ENCODE measurements around the gene SPRY4. TPM values are rescaled to one million over a fixed set of nuclear protein-coding genes. Genes with fewer than 3 reads are reported as not detected.

The SPRY4 gene
- total and polyA plus RNA-seq, 2 of the 8 experiments (the other 6 are each of a cell fraction or from before 2014, with no cell fraction given) = 59.1 to 113 TPM

DNA sequence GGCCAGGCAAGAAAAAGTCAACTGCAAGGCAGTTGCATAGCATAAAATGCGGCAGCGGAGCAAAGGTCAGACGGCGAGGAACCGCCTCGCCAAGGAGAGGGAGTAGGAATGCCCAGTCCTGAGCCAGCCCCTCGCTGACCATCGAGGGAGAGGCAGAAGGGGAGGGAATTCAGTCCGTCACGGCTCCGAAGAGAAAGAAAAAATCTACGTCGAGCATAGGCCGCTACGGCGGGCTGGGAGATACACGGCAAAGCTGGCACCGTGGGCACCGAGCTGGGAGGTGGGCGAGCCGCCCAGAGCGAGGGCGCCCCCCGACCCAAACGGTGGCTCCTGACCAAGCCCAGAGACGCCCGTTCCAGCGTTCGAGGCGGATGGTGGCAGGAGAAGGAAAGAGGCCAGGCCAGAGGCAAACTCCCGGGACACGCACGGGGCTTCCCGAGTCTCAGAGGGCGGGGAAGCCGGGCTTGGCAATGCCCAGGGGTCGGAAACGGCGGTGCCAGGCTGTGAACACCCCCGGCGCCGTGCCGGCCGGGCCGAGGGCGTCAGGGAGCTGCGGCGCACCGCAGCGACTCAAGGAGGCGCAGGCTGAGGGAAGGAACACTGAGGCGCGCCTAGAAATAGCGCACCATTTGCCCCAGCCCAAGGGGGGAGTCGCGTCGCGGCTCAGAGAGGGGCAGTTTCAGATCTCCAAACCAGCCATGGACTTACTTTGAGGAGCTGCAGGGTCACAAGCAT is 518 bp downstream of the SPRY4 start:
- Histone ChIP-seq H3K56ac (replicated peaks; ENCODE audit: insufficient read length, low read depth, low read length) (peak overlapping the region; percentile 63), H2BK15ac (ENCODE audit: low read length) (no peak overlapping the region), H2AK5ac (ENCODE audit: low read depth, low read length) (no peak overlapping the region), H4K5ac (ENCODE audit: insufficient read length, low read depth, low read length) (peak overlapping the region; percentile 19), H3K79me2 (ENCODE audit: control insufficient read depth in 1 of 2, insufficient read depth in 2 of 2, low read length in 2 of 2) (peaks cover 52 to 72% of the 10 kb centered on the region in 2 experiments), H3K14ac (ENCODE audit: insufficient read length) (no peak overlapping the region), H3K27me3 (replicated peaks in 1 of 4; ENCODE audit: control insufficient read depth in 3 of 4, extremely low read depth in 1 of 4, insufficient read depth in 3 of 4, low read length in 3 of 4) (peaks cover 0 to 5% (median 0%) of the 10 kb centered on the region in 4 experiments; a peak in 2 of 7 replicates), H3K4ac (replicated peaks; ENCODE audit: insufficient read length, low read depth, low read length) (peak overlapping the region; percentile 33), H2BK5ac (ENCODE audit: low read depth, low read length) (peak overlapping the region; percentile 99), H3K27ac (ENCODE audit: low read depth, low read length) (peak overlapping the region; percentile 54), H3K36me3 (ENCODE audit: control insufficient read depth in 2 of 4, insufficient read depth in 4 of 4, low read length in 3 of 4) (peaks cover 0 to 2% (median under 1%) of the 10 kb centered on the region in 4 experiments; a peak in 2 of 8 replicates), H3K23ac (ENCODE audit: insufficient read length) (no peak overlapping the region), H3K18ac (ENCODE audit: extremely low read depth, low read length) (peak overlapping the region; percentile 92), H4K20me1 (replicated peaks in 1 of 2; ENCODE audit: control insufficient read depth in 1 of 2, insufficient read depth in 2 of 2, low read length in 2 of 2) (peaks cover 31 to 36% of the 10 kb centered on the region in 2 experiments), H2AFZ (ENCODE audit: low read length) (no peak overlapping the region), H3K4me3 (ENCODE audit: extremely low read depth in 1 of 4, insufficient read depth in 2 of 4, low read depth in 3 of 4, low read length in 4 of 4) (peak overlapping the region; percentile 51 to 95 (median 90)), H4K91ac (replicated peaks; ENCODE audit: insufficient read length, low read length) (peak overlapping the region; percentile 47), H3K4me1 (replicated peaks in 1 of 4; ENCODE audit: control insufficient read depth in 3 of 4, insufficient read depth in 4 of 4, low read length in 3 of 4) (peaks cover 18 to 38% (median 24%) of the 10 kb centered on the region in 4 experiments), H3K4me2 (ENCODE audit: insufficient read depth in 1 of 2, low read depth in 2 of 2, low read length in 2 of 2) (peak overlapping the region; percentile 95 to 97), H2BK20ac (ENCODE audit: low read length) (no peak overlapping the region), H4K8ac (ENCODE audit: extremely low read depth, insufficient read depth, low read length) (no peak overlapping the region), H3K9me3 (ENCODE audit: insufficient read depth in 2 of 2, low read depth in 1 of 2, low read length in 1 of 2) (no peaks in the 10 kb centered on the region), H2BK12ac (ENCODE audit: low read depth, low read length) (no peak overlapping the region), H3K23me2 (ENCODE audit: low read depth, low read length) (peaks cover 29% of the 10 kb centered on the region), H3K9ac (replicated peaks in 1 of 4; ENCODE audit: extremely low read depth in 1 of 4, low read depth in 3 of 4, low read length in 3 of 4) (peak overlapping the region; percentile 49 to 76 (median 74)), H3K79me1 (ENCODE audit: low read depth, low read length) (no peaks in the 10 kb centered on the region; the same call in none of the 2 replicates), H2BK120ac (replicated peaks; ENCODE audit: low read depth, low read length) (no peak overlapping the region)
- CTCF ChIA-PET (ENCODE audit: partially characterized antibody) = interaction anchor here (0.7 to 13.7 kb wide), 18 partner anchors 9 to 261 kb away, joined by 3 to 191 read pairs (median 5); no protein-coding TSS in a partner anchor
- POLR2A ChIA-PET (ENCODE audit: partially characterized antibody) = interaction anchor here (0.6 to 10.7 kb wide), 23 partner anchors 10 to 268 kb away, joined by 3 to 137 read pairs (median 4); no protein-coding TSS in a partner anchor
- no peak for DNase-seq (ENCODE audit: low read depth in 1 of 2, low spot score in 2 of 2)
- WGBS, 2 experiments (ENCODE audit: extremely low coverage in 1 of 2, insufficient coverage in 1 of 2, insufficient read length in 1 of 2, insufficient replicate concordance in 2 of 2, low coverage in 1 of 2, low lambda C conversion rate in 2 of 2, missing lambda C conversion rate in 1 of 2) = 2% methylated on average over 54 of the region's 58 CpGs; no CpG with 5 or more reads in 1 of the 2 experiments
- FAIRE-seq = no peak
- TF ChIP-seq PHF8 (conservative IDR thresholded peaks at IDR 0.05; ENCODE audit: low read depth, low read length) = 0 out of 2 replicates have a peak, but pooled peaks have one; percentile 27
- no peak for TF ChIP-seq TBP (IDR thresholded peaks at IDR 0.05; ENCODE audit: low read depth, low read length)
- TF ChIP-seq SAP30 (IDR thresholded peaks at IDR 0.05; ENCODE audit: insufficient read depth, insufficient replicate concordance, low read length) = peak; percentile 37
- no peak for TF ChIP-seq SIN3A (conservative IDR thresholded peaks at IDR 0.05 in 1 of 2, IDR thresholded peaks at IDR 0.05 in 1 of 2; ENCODE audit: low read depth in 1 of 2, low read length in 2 of 2)
- no peak for TF ChIP-seq TAF1 (IDR thresholded peaks at IDR 0.05; ENCODE audit: low read depth, low read length)
- no peak for TF ChIP-seq MAFK (IDR thresholded peaks at IDR 0.05; ENCODE audit: low read depth, low read length)
- no peak for TF ChIP-seq TEAD4 (IDR thresholded peaks at IDR 0.05; ENCODE audit: low read depth, low read length)
- 0 out of 2 replicates have a peak, but pooled peaks have one; percentile 14 for TF ChIP-seq CREB1 (IDR thresholded peaks at IDR 0.05)
- peak; percentile 19; the same call in 1 of the 2 replicates for TF ChIP-seq RBBP5 (IDR thresholded peaks at IDR 0.05; ENCODE audit: borderline replicate concordance, low read depth, low read length)
- no peak for TF ChIP-seq EGR1 (IDR thresholded peaks at IDR 0.05; ENCODE audit: borderline replicate concordance, low read depth, low read length)
- no peak for TF ChIP-seq SP1 (IDR thresholded peaks at IDR 0.05; ENCODE audit: low read depth, low read length)

Measured in H1 (cell line).